ENCODE results near the gene EIF3B.
"Not testable (repeated sequence)": the region's sequence is repeated elsewhere in the genome, so short reads cannot be mapped to it uniquely, and the experiment has no call there.

The EIF3B gene

DNA sequence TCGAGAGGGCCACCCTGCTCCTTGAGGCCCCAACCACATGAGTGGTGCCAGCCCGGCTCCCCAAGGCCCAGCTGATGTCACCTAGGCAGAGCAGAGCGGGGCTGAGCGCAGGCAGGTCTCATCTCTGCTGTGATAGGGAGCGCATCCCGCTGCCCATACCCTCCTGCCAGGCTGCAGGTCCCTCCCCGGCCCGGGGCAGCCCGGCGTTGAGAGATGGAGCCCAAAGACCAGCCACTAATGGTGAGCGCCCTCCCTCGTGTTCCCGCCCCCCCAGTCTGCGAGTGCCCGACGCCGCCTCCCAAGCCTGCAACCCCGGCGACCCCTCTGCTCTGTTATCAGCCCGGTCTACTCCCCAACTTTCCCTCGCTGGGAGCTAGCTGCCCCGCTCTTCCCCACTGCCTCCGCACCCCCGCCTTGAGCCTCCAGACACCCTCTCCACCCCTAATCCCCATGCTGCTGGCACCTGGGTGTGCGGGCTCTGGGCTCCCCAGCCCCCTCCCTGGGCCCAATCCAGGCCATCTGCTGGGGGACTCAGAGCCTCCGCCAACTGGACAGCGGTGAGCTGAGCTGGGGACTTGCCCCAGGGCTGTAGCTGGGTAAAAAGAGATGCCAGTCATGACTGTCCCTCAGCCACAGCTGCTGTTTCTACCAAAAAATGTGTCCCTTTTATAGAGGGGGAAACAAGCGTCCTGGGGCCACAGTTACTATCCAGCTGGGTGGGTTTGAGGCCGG, 29.1 kb downstream of the EIF3B start:
- Histone ChIP-seq H3K27me3 (ENCODE audit: insufficient read depth, poor library complexity, severe bottlenecking) (no peaks in the 10 kb centered on the region), H3K36me3 (ENCODE audit: low read depth) (peaks cover 35% of the 10 kb centered on the region), H3K27ac (ENCODE audit: poor library complexity, severe bottlenecking) (no peak overlapping the region), H3K4me3 (ENCODE audit: severe bottlenecking) (no peak overlapping the region), H3K4me1 (ENCODE audit: insufficient read depth, poor library complexity, severe bottlenecking) (no peaks in the 10 kb centered on the region), H3K9me3 (ENCODE audit: severe bottlenecking) (no peaks in the 10 kb centered on the region)
- TF ChIP-seq, protein P1, sequence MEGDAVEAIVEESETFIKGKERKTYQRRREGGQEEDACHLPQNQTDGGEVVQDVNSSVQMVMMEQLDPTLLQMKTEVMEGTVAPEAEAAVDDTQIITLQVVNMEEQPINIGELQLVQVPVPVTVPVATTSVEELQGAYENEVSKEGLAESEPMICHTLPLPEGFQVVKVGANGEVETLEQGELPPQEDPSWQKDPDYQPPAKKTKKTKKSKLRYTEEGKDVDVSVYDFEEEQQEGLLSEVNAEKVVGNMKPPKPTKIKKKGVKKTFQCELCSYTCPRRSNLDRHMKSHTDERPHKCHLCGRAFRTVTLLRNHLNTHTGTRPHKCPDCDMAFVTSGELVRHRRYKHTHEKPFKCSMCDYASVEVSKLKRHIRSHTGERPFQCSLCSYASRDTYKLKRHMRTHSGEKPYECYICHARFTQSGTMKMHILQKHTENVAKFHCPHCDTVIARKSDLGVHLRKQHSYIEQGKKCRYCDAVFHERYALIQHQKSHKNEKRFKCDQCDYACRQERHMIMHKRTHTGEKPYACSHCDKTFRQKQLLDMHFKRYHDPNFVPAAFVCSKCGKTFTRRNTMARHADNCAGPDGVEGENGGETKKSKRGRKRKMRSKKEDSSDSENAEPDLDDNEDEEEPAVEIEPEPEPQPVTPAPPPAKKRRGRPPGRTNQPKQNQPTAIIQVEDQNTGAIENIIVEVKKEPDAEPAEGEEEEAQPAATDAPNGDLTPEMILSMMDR (IDR thresholded peaks at IDR 0.05; ENCODE audit: poor library complexity, severe bottlenecking), result no peak
- no peak for DNase-seq (ENCODE audit: low spot score)
- peak; percentile 8; the same call in 1 of the 3 replicates for ATAC-seq (ENCODE audit: low read depth)

DNA sequence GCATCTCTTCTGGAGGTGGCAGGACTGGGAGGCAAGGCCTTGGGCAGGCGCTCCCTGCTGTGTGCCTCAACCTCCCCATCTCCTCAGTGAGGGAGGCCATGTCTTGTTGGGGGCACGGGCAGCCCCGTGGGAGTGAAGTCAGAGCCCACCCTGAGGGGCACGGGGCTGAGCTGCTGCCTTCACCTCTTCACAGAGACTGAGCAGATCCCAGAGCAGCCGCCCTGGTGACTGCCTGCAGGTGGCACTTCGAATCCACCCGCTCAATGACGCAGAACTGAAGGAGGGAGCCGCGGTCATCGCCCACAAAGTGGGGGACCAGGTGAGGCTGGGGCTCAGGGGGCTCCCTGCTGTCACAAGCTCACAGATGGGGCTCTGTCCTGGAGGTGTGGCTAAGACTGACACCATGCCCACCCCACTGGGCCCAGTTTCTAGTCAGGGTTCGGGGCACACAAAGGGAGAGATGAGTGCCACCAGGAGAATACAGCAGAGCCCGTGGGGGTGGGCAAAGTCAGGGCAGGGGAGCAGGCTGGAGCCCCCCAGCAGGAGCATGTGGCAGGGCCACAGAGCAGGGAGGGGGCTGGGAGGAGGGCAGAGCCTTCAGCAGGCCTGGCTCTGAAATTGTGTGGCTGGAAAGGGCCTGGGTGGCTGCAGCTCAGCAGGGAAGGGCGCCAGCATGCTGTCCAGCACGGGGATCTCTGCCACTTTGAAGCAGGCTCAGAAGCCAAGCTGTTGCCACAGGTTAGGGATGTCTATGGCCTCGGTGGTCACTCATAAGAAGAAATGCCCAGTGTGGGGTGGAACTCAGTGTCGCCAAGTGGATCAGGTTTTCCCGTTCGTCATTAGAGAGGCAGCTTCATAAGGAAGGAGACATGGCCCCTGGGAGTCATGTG, 30.0 kb downstream of the EIF3B start:
- TF ChIP-seq, protein P1 (IDR thresholded peaks at IDR 0.05; ENCODE audit: poor library complexity, severe bottlenecking), result peak; percentile 17
- DNase-seq (ENCODE audit: low spot score) (no peak), ATAC-seq (ENCODE audit: low read depth) (peak; percentile 21; the same call in 1 of the 3 replicates)
- no peak overlapping the region for H3K4me3 ChIP-seq (ENCODE audit: severe bottlenecking)
- H3K4me1 ChIP-seq (ENCODE audit: insufficient read depth, poor library complexity, severe bottlenecking), result no peaks in the 10 kb centered on the region
- no peaks in the 10 kb centered on the region for H3K9me3 ChIP-seq (ENCODE audit: severe bottlenecking)
- no peak overlapping the region for H3K27ac ChIP-seq (ENCODE audit: poor library complexity, severe bottlenecking)
- no peaks in the 10 kb centered on the region for H3K27me3 ChIP-seq (ENCODE audit: insufficient read depth, poor library complexity, severe bottlenecking)
- H3K36me3 ChIP-seq (ENCODE audit: low read depth), result peaks cover 26% of the 10 kb centered on the region

DNA sequence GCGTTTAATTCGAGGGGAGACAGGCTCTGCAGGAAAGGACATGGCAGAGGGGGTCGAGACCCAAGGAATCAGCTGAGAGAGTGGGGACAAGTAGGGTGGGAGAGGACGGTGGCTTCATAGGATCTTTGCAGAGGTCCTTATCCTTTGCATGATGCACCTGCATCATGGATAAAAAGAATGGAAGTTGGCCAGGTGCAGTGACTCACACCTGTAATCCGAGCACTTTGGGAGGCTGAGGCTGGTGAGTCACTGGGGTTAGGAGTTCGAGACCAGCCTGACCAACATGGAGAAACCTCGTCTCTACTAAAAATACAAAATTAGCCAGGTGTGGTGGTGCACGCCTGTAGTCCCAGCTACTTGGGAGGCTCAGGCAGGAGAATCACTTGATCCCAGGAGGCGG, 31.5 kb downstream of the EIF3B start:
- ATAC-seq (ENCODE audit: low read depth); H3K4me1 ChIP-seq (ENCODE audit: insufficient read depth, poor library complexity, severe bottlenecking); H3K4me3 ChIP-seq (ENCODE audit: severe bottlenecking); H3K9me3 ChIP-seq (ENCODE audit: severe bottlenecking); H3K27me3 ChIP-seq (ENCODE audit: insufficient read depth, poor library complexity, severe bottlenecking); H3K27ac ChIP-seq (ENCODE audit: poor library complexity, severe bottlenecking); DNase-seq (ENCODE audit: low spot score): not testable (repeated sequence)
- H3K36me3 ChIP-seq (ENCODE audit: low read depth), result peaks cover 11% of the 10 kb centered on the region

DNA sequence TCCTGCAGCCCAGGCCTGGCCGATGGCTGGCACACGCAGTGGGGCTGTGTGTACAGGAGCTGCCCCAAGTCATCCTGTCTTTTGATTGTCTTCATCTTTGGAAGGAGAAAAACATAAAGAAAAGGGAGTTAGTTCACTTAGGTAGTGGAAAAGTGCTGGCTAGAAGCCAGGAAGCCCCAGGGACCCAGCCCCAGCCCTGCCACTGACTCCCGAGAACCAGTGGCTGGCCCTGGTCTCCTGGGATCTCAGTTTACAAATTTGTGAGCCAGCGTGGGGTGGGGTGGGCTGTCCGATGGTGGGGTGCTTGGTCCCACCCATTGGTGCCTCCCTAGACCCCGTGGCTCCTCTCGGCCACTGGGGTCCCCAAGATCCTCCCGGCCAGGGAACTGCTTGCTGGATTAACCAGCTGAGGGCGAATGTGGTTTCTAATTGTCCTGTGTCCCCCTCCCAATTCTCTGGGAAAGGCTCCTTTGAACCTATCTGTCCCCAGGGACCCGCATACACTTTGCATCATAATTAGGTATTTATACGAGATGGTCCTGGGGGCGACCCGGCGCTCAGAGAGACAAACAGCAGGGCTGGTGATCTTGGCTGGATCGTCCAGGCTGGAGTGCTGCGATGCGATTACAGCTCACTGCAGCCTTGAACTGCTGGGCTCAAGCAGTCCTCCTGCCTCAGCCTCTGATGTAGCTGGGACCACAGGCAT, 32.5 kb downstream of the EIF3B start:
- Histone ChIP-seq H3K4me3 (ENCODE audit: severe bottlenecking) (no peak overlapping the region), H3K4me1 (ENCODE audit: insufficient read depth, poor library complexity, severe bottlenecking) (no peaks in the 10 kb centered on the region), H3K27ac (ENCODE audit: poor library complexity, severe bottlenecking) (no peak overlapping the region), H3K36me3 (ENCODE audit: low read depth) (peaks cover 3% of the 10 kb centered on the region; the same call in 1 of the 2 replicates), H3K9me3 (ENCODE audit: severe bottlenecking) (no peaks in the 10 kb centered on the region), H3K27me3 (ENCODE audit: insufficient read depth, poor library complexity, severe bottlenecking) (no peaks in the 10 kb centered on the region)
- no peak for ATAC-seq (ENCODE audit: low read depth)
- no peak for DNase-seq (ENCODE audit: low spot score)
- TF ChIP-seq, protein P1 (IDR thresholded peaks at IDR 0.05; ENCODE audit: poor library complexity, severe bottlenecking), result no peak

Measured in RWPE2 (cell line).